NT2/D1 (cell line): Measurements from ENCODE around the gene HSF4.

Experiments
- DNase-seq: peaks from one replicate; pipeline ENCODE4 v3.0.0-alpha.2; 2011; ENCODE audit warnings: low read depth, low spot score
- H3K27me3 ChIP-seq: 2 replicates; pipeline ENCODE4 v1.6.0; 2011; ENCODE audit warnings: mild to moderate bottlenecking; ENCODE audit not compliant: insufficient read length, insufficient read depth
- H3K36me3 ChIP-seq: 2 replicates; pipeline ENCODE4 v1.6.1; 2011; ENCODE audit warnings: mild to moderate bottlenecking, low read length, mixed read lengths; ENCODE audit not compliant: insufficient read depth, insufficient read length
- H3K4me1 ChIP-seq: 2 replicates; pipeline ENCODE4 v1.5.1; 2011; ENCODE audit not compliant: insufficient read depth, insufficient read length
- H3K4me3 ChIP-seq: 2 replicates; pipeline ENCODE4 v1.5.1; 2011; ENCODE audit warnings: low read depth; ENCODE audit not compliant: insufficient read length
- H3K9ac ChIP-seq: 2 replicates; pipeline ENCODE4 v1.6.0; 2011; ENCODE audit warnings: low read depth; ENCODE audit not compliant: insufficient read length
- H3K9me3 ChIP-seq: 2 replicates; pipeline ENCODE4 v1.5.1; 2011; ENCODE audit warnings: mild to moderate bottlenecking, low read length; ENCODE audit not compliant: insufficient read depth
- SUZ12 ChIP-seq: IDR thresholded peaks from 2 replicates; pipeline ENCODE4 v1.6.1; 2011; ENCODE audit not compliant: insufficient read length, insufficient read depth; ENCODE audit errors: extremely low read depth
- YY1 ChIP-seq: IDR thresholded peaks from 2 replicates; pipeline ENCODE4 v1.6.1; 2011; ENCODE audit not compliant: insufficient read length, insufficient read depth
- ZNF274 ChIP-seq: IDR thresholded peaks from 2 replicates; pipeline ENCODE4 v1.6.1; 2011; ENCODE audit warnings: mild to moderate bottlenecking, low read depth, low read length

HSF4 gene

DNA sequence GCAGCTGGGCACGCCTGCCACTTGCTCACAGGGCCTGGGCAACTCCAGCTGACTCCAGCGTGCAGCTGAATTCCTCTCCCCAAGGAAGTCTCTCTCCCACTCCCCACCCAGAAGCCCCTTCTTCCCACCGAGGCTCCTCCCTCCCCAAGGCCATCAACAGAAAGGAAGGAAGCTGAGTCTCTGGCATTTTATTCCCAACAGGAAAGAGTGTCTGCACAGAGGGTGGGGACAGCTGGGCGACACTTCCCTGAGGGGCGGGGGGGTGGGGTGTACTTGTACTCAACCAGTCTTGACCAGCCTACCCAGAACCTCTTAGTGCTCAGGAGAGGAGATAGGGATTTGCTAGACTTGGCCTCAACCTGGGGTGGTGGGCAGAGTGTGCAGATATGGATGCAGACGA lies 25.5 kb downstream of the HSF4 start, which contains the start of gene EXOC3L1:
TSS of gene EXOC3L1 (minus strand) at position 96 of the 400 bp plus-strand sequence. CDS start 460 bp downstream, outside the sequence.
- H3K9ac ChIP-seq, result no peak within 1 kb of the TSS
- DNase-seq, result no peak
- TF ChIP-seq YY1 (no peak), SUZ12 (no peak), ZNF274 (no peak)

GRCh38 chr16:67190448-67191399 lies 26.2 kb downstream of the HSF4 start:
- Histone ChIP-seq H3K4me3 (no peak overlapping the region), H3K9me3 (no peaks in the 10 kb centered on the region), H3K9ac (no peak overlapping the region), H3K27me3 (peaks cover 7% of the 10 kb centered on the region), H3K36me3 (peaks cover 33% of the 10 kb centered on the region), H3K4me1 (peaks cover 28% of the 10 kb centered on the region)
- DNase-seq, result no peak
- no peak for TF ChIP-seq YY1
- TF ChIP-seq ZNF274, result no peak
- no peak for TF ChIP-seq SUZ12

More for the DNA sequence above, 25.5 kb downstream of the HSF4 start, which contains the start of gene EXOC3L1:
- Histone ChIP-seq H3K9me3 (no peaks in the 10 kb centered on the region), H3K36me3 (peaks cover 26% of the 10 kb centered on the region), H3K4me3 (no peak within 1 kb of the TSS), H3K4me1 (peaks cover 33% of the 10 kb centered on the region), H3K27me3 (peaks cover 13% of the 10 kb centered on the region)

- no peak for TF ChIP-seq YY1
- TF ChIP-seq ZNF274, result no peak
- TF ChIP-seq SUZ12, result no peak
- peaks cover 22% of the 10 kb centered on the region for H3K4me1 ChIP-seq
- no peak overlapping the region for H3K9ac ChIP-seq
- peak overlapping the region; percentile 100 for H3K4me3 ChIP-seq
- no peak for DNase-seq
- H3K9me3 ChIP-seq, result no peaks in the 10 kb centered on the region
- no peaks in the 10 kb centered on the region for H3K27me3 ChIP-seq
- peaks cover 41% of the 10 kb centered on the region for H3K36me3 ChIP-seq
Observed at GRCh38 chr16:67191411-67191994, 27.0 kb downstream of the HSF4 start.

GRCh38 chr16:67191995-67192681 lies 27.6 kb downstream of the HSF4 start, which contains the start of gene E2F4:
Gene E2F4 (plus strand): TSS chr16:67192155. CDS start chr16:67192228, 73 bp downstream.
- Histone ChIP-seq H3K36me3 (peaks cover 47% of the 10 kb centered on the region), H3K4me1 (peaks cover 16% of the 10 kb centered on the region), H3K9me3 (no peaks in the 10 kb centered on the region), H3K4me3 (peak within 1 kb of the TSS; percentile 100), H3K27me3 (no peaks in the 10 kb centered on the region), H3K9ac (peak within 1 kb of the TSS; percentile 100)
- DNase-seq, result peak; percentile 80
- TF ChIP-seq SUZ12 (peak; percentile 82), ZNF274 (no peak)

GRCh38 chr16:67192781-67193361 lies 28.3 kb downstream of the HSF4 start:
- DNase-seq, result no peak

GRCh38 chr16:67193536-67193935 lies 29.0 kb downstream of the HSF4 start:
- Histone ChIP-seq H3K4me3 (peak overlapping the region; percentile 100), H3K9me3 (no peaks in the 10 kb centered on the region), H3K27me3 (no peaks in the 10 kb centered on the region), H3K9ac (peak overlapping the region; percentile 100), H3K4me1 (peaks cover 11% of the 10 kb centered on the region), H3K36me3 (peaks cover 61% of the 10 kb centered on the region)
- TF ChIP-seq ZNF274 (no peak), YY1 (no peak), SUZ12 (no peak)
- DNase-seq, result no peak

More at GRCh38 chr16:67192781-67193361, 28.3 kb downstream of the HSF4 start:
- H3K27me3 ChIP-seq, result no peaks in the 10 kb centered on the region
- H3K36me3 ChIP-seq, result peaks cover 54% of the 10 kb centered on the region
- H3K4me1 ChIP-seq, result peaks cover 11% of the 10 kb centered on the region
- H3K4me3 ChIP-seq, result peak overlapping the region; percentile 100
- no peak for TF ChIP-seq SUZ12
- TF ChIP-seq ZNF274, result no peak
- TF ChIP-seq YY1, result no peak
- H3K9ac ChIP-seq, result peak overlapping the region; percentile 100
- H3K9me3 ChIP-seq, result no peaks in the 10 kb centered on the region
